HT-29 (cell line): Measurements from ENCODE around the gene C17orf100. TPM values are rescaled to one million over a fixed set of nuclear protein-coding genes. Genes with fewer than 3 reads are reported as not detected.
"Not testable (repeated sequence)": the region's sequence is repeated elsewhere in the genome, so short reads cannot be mapped to it uniquely, and the experiment has no call there.

Experiments
- DNase-seq: peaks from one replicate; pipeline ENCODE4 v3.0.0-alpha.2; 2015; ENCODE audit warnings: low spot score
- total RNA-seq: library from RNA; depleted of rRNA; stranded (reverse); fragments of >200 nt; shearing (Covaris generic); gene quantifications from 2 replicates; pipeline ENCODE4 v1.2.3, GENCODE V29; 2014

The C17orf100 gene
- total RNA-seq, 1 experiment from 2014 or later = 1.1 TPM

- peak; percentile 58 for DNase-seq
Measured at GRCh38 chr17:6641247-6641863, 10.2 kb upstream of the C17orf100 start.

GRCh38 chr17:6642592-6642991, 9.0 kb upstream of the C17orf100 start:
- DNase-seq = no peak

- no peak for DNase-seq
Measured at GRCh38 chr17:6643451-6644125, 8.0 kb upstream of the C17orf100 start.

GRCh38 chr17:6648181-6648580, 3.4 kb upstream of the C17orf100 start:
- DNase-seq = peak; percentile 31

GRCh38 chr17:6651919-6652452, 424 bp downstream of the C17orf100 start:
- DNase-seq = peak; percentile 41

GRCh38 chr17:6654841-6655731, 3.5 kb downstream of the C17orf100 start:
- DNase-seq = no peak

GRCh38 chr17:6655732-6656361, 4.3 kb downstream of the C17orf100 start:
- not testable (repeated sequence) for DNase-seq

GRCh38 chr17:6656797-6657632, 5.5 kb downstream of the C17orf100 start:
- not testable (repeated sequence) for DNase-seq

GRCh38 chr17:6657633-6658287, 6.2 kb downstream of the C17orf100 start:
- no peak for DNase-seq

GRCh38 chr17:6658411-6658810, 6.8 kb downstream of the C17orf100 start:
- not testable (repeated sequence) for DNase-seq

- no peak for DNase-seq
Measured at GRCh38 chr17:6660101-6660500, 8.5 kb downstream of the C17orf100 start.

GRCh38 chr17:6660805-6661463, 9.4 kb downstream of the C17orf100 start:
- no peak for DNase-seq

- no peak for DNase-seq
Measured at GRCh38 chr17:6661464-6661848, 9.9 kb downstream of the C17orf100 start.

- not testable (repeated sequence) for DNase-seq
Measured at GRCh38 chr17:6663200-6663599, 11.6 kb downstream of the C17orf100 start.

GRCh38 chr17:6666077-6666521, 14.5 kb downstream of the C17orf100 start:
- peak; percentile 66 for DNase-seq

- no peak for DNase-seq
Measured at GRCh38 chr17:6666557-6666956, 15.0 kb downstream of the C17orf100 start.

GRCh38 chr17:6667516-6667915, 16.0 kb downstream of the C17orf100 start:
- no peak for DNase-seq

- no peak for DNase-seq
Measured at GRCh38 chr17:6668219-6668618, 16.7 kb downstream of the C17orf100 start.

GRCh38 chr17:6668727-6669425, 17.3 kb downstream of the C17orf100 start:
- DNase-seq = no peak
